ENCODE results near the gene DBP.
"Not testable (repeated sequence)": the region's sequence is repeated elsewhere in the genome, so short reads cannot be mapped to it uniquely, and the experiment has no call there.

The DBP gene

GRCh38 chr19:48636859-48637448 is at the start of gene DBP:
Gene DBP (minus strand): TSS chr19:48637379. CDS start chr19:48636994, 385 bp downstream.
- peak; percentile 40 for DNase-seq (ENCODE audit: low read depth)

GRCh38 chr19:48686637-48687036 is 49.5 kb upstream of the DBP start:
- DNase-seq (ENCODE audit: low read depth): not testable (repeated sequence)

- DNase-seq (ENCODE audit: low read depth): no peak
These were observed 48.9 kb upstream of the DBP start for GRCh38 chr19:48686088-48686487.

- no peak for DNase-seq (ENCODE audit: low read depth)
These were observed 48.4 kb upstream of the DBP start for GRCh38 chr19:48685583-48685982.

GRCh38 chr19:48683349-48683748 is 46.2 kb upstream of the DBP start:
- peak; percentile 44 for DNase-seq (ENCODE audit: low read depth)

GRCh38 chr19:48681127-48681470 is 43.9 kb upstream of the DBP start:
- DNase-seq (ENCODE audit: low read depth): peak; percentile 49

- DNase-seq (ENCODE audit: low read depth): no peak
These were observed 43.4 kb upstream of the DBP start for GRCh38 chr19:48680436-48681126.

GRCh38 chr19:48680006-48680405 is 42.8 kb upstream of the DBP start:
- DNase-seq (ENCODE audit: low read depth): not testable (repeated sequence)

- no peak for DNase-seq (ENCODE audit: low read depth)
These were observed 41.0 kb upstream of the DBP start for GRCh38 chr19:48678201-48678600.

- DNase-seq (ENCODE audit: low read depth): no peak
These were observed 39.7 kb upstream of the DBP start for GRCh38 chr19:48676887-48677286.

GRCh38 chr19:48676487-48676886 is 39.3 kb upstream of the DBP start:
- DNase-seq (ENCODE audit: low read depth): no peak

GRCh38 chr19:48674921-48675824 is 38.0 kb upstream of the DBP start:
- DNase-seq (ENCODE audit: low read depth): peak; percentile 89

GRCh38 chr19:48674216-48674809 is 37.1 kb upstream of the DBP start:
- no peak for DNase-seq (ENCODE audit: low read depth)

GRCh38 chr19:48673436-48674100 is 36.4 kb upstream of the DBP start:
- DNase-seq (ENCODE audit: low read depth): no peak

GRCh38 chr19:48672994-48673393 is 35.8 kb upstream of the DBP start, which contains the start of gene NTN5:
Gene NTN5 (minus strand): TSS chr19:48673017. CDS start chr19:48670986, 2,031 bp downstream.
- no peak for DNase-seq (ENCODE audit: low read depth)

GRCh38 chr19:48671446-48671995 is 34.3 kb upstream of the DBP start:
- no peak for DNase-seq (ENCODE audit: low read depth)

- DNase-seq (ENCODE audit: low read depth): no peak
These were observed 33.7 kb upstream of the DBP start for GRCh38 chr19:48670699-48671445.

- DNase-seq (ENCODE audit: low read depth): no peak
These were observed 32.9 kb upstream of the DBP start for GRCh38 chr19:48669903-48670668.

- no peak for DNase-seq (ENCODE audit: low read depth)
These were observed 31.6 kb upstream of the DBP start for GRCh38 chr19:48668761-48669160.

- no peak for DNase-seq (ENCODE audit: low read depth)
These were observed 31.2 kb upstream of the DBP start for GRCh38 chr19:48668332-48668731.

Data from ELR (cell line).